GM18861 (cell line): ENCODE results near the gene NT5C1A.

Experiments used
- ATAC-seq: cut with Tn5 transposase; IDR thresholded peaks from one replicate; pipeline ENCODE4 v1.9.1; 2021; ENCODE audit not compliant: unreplicated experiment

The NT5C1A gene

GRCh38 chr1:39639305-39640130 is 32.4 kb downstream of the NT5C1A start, which contains the start of gene HEYL:
Gene HEYL (minus strand): TSS chr1:39639643. CDS start chr1:39639625, 18 bp downstream.
- no peak for ATAC-seq

GRCh38 chr1:39638965-39639304 is 33.0 kb downstream of the NT5C1A start:
- no peak for ATAC-seq

- ATAC-seq = no peak
These were observed 34.5 kb downstream of the NT5C1A start for GRCh38 chr1:39637361-39637760.

- ATAC-seq = no peak
These were observed 36.1 kb downstream of the NT5C1A start for GRCh38 chr1:39635871-39636210.

GRCh38 chr1:39635205-39635870 is 36.6 kb downstream of the NT5C1A start:
- ATAC-seq = no peak

- ATAC-seq = no peak
These were observed 38.5 kb downstream of the NT5C1A start for GRCh38 chr1:39633422-39633821.

GRCh38 chr1:39632682-39633417 is 39.1 kb downstream of the NT5C1A start:
- ATAC-seq = no peak

GRCh38 chr1:39632323-39632681 is 39.6 kb downstream of the NT5C1A start:
- no peak for ATAC-seq

- ATAC-seq = no peak
These were observed 40.3 kb downstream of the NT5C1A start for GRCh38 chr1:39631361-39632322.

GRCh38 chr1:39628807-39629350 is 43.0 kb downstream of the NT5C1A start:
- ATAC-seq = no peak

GRCh38 chr1:39626646-39627045 is 45.3 kb downstream of the NT5C1A start:
- no peak for ATAC-seq

- no peak for ATAC-seq
These were observed 46.2 kb downstream of the NT5C1A start for GRCh38 chr1:39625462-39626273.

- ATAC-seq = no peak
These were observed 46.9 kb downstream of the NT5C1A start for GRCh38 chr1:39625009-39625408.

GRCh38 chr1:39623053-39623452 is 48.9 kb downstream of the NT5C1A start:
- no peak for ATAC-seq

GRCh38 chr1:39622427-39622826 is 49.5 kb downstream of the NT5C1A start:
- no peak for ATAC-seq

GRCh38 chr1:39620659-39621165 is 51.2 kb downstream of the NT5C1A start:
- no peak for ATAC-seq

GRCh38 chr1:39617488-39618049 is 54.3 kb downstream of the NT5C1A start:
- no peak for ATAC-seq

GRCh38 chr1:39615086-39615673 is 56.7 kb downstream of the NT5C1A start:
- no peak for ATAC-seq

- no peak for ATAC-seq
These were observed 57.4 kb downstream of the NT5C1A start for GRCh38 chr1:39614488-39614887.
